ENCODE measurements around the gene FAM174C. TPM values are rescaled to one million over a fixed set of nuclear protein-coding genes. Genes with fewer than 3 reads are reported as not detected.
A peak's percentile ranks its signal among the peaks of the same experiment; 100 is the strongest.

The FAM174C gene
- total RNA-seq, 4 donors from 2014 or later = 14.2 to 42.2 (median 21.8) TPM

DNA sequence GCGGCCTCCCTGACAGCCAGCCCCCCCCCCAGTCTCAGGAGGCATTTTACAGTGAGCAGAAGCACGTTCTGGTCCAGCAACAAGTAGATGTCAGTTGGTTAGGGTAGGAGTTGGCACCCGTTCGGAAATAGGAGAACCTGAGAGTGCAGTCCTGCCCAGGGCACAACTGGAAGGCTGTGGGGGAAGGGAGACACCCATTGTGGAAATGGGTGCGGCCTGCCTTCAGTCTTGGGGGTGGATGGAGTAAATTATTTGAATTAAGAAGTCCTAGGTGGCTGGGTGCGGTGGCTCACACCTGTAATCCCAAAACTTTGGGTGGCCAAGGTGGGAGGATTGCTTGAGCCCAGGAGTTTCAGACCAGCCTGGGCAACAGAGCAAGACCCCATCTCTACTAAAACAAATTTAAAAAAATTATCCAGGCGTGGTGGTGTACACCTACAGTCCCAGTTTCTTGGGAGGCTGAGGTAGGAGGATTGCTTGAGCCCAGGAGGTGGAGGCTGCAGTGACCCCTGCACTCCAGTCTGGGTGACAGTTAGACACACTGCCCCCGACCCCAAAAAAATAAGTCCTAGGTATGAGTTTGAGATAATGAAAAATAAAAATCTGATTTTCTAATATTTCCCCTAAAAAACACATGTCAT, 5.0 kb upstream of the FAM174C start:
- no peak for ATAC-seq
- Histone ChIP-seq H3K9me3 (no peaks in the 10 kb centered on the region), H3K4me3 (peak overlapping the region; percentile 55 to 96), H3K36me3 (peaks cover 0 to 43% of the 10 kb centered on the region in 2 donors), H3K27me3 (no peaks in the 10 kb centered on the region), H3K4me1 (peaks cover 3 to 93% (median 81%) of the 10 kb centered on the region in 3 donors), H3K27ac (peak overlapping the region; percentile 77 to 100 (median 99))
- TF ChIP-seq POLR2A (IDR thresholded peaks at IDR 0.05) (no peak), EP300 (IDR thresholded peaks at IDR 0.05) (no peak)
- TF ChIP-seq, protein P1, sequence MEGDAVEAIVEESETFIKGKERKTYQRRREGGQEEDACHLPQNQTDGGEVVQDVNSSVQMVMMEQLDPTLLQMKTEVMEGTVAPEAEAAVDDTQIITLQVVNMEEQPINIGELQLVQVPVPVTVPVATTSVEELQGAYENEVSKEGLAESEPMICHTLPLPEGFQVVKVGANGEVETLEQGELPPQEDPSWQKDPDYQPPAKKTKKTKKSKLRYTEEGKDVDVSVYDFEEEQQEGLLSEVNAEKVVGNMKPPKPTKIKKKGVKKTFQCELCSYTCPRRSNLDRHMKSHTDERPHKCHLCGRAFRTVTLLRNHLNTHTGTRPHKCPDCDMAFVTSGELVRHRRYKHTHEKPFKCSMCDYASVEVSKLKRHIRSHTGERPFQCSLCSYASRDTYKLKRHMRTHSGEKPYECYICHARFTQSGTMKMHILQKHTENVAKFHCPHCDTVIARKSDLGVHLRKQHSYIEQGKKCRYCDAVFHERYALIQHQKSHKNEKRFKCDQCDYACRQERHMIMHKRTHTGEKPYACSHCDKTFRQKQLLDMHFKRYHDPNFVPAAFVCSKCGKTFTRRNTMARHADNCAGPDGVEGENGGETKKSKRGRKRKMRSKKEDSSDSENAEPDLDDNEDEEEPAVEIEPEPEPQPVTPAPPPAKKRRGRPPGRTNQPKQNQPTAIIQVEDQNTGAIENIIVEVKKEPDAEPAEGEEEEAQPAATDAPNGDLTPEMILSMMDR (IDR thresholded peaks at IDR 0.05) = no peak
- WGBS, 2 donors (ENCODE audit: low coverage in 1 of 2) = 29 to 32% methylated on average over 3 to 5 of the region's 8 CpGs

DNA sequence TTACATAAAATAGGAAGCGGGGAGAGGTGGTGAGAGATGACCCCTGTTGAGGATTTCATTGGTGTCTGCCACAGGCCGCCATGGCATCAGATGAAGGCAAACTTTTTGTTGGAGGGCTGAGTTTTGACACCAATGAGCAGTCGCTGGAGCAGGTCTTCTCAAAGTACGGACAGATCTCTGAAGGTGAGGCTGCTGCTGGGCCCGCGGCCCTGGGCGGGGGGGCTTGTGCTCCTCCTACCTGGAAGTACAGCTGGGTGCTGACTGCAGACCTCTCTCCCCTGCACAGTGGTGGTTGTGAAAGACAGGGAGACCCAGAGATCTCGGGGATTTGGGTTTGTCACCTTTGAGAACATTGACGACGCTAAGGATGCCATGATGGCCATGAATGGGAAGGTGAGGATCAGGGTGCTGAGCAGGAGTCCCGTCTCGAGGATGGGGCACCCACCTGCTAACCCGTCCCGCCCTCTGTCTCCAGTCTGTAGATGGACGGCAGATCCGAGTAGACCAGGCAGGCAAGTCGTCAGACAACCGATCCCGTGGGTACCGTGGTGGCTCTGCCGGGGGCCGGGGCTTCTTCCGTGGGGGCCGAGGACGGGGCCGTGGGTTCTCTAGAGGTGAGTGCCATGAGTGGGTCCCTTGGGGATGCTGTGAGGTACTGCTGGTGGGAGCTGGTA, 4.3 kb upstream of the FAM174C start:
- 40 to 45% methylated on average over 4 of the region's 26 CpGs for WGBS, 2 donors (ENCODE audit: low coverage in 1 of 2)
- no peaks in the 10 kb centered on the region for H3K27me3 ChIP-seq
- TF ChIP-seq POLR2AphosphoS5 (IDR thresholded peaks at IDR 0.05) (no peak), EP300 (IDR thresholded peaks at IDR 0.05) (no peak), POLR2A (IDR thresholded peaks at IDR 0.05) (no peak)
- TF ChIP-seq, protein P1 (IDR thresholded peaks at IDR 0.05) = no peak
- peaks cover 3 to 88% (median 74%) of the 10 kb centered on the region in 3 donors for H3K4me1 ChIP-seq
- H3K27ac ChIP-seq = peak overlapping the region in 3 of 4 donors; percentile 99 to 100 (median 99)
- H3K9me3 ChIP-seq = no peaks in the 10 kb centered on the region
- H3K36me3 ChIP-seq = peaks cover 0 to 43% of the 10 kb centered on the region in 2 donors
- H3K4me3 ChIP-seq = peak overlapping the region; percentile 2 to 96
- no peak for ATAC-seq

DNA sequence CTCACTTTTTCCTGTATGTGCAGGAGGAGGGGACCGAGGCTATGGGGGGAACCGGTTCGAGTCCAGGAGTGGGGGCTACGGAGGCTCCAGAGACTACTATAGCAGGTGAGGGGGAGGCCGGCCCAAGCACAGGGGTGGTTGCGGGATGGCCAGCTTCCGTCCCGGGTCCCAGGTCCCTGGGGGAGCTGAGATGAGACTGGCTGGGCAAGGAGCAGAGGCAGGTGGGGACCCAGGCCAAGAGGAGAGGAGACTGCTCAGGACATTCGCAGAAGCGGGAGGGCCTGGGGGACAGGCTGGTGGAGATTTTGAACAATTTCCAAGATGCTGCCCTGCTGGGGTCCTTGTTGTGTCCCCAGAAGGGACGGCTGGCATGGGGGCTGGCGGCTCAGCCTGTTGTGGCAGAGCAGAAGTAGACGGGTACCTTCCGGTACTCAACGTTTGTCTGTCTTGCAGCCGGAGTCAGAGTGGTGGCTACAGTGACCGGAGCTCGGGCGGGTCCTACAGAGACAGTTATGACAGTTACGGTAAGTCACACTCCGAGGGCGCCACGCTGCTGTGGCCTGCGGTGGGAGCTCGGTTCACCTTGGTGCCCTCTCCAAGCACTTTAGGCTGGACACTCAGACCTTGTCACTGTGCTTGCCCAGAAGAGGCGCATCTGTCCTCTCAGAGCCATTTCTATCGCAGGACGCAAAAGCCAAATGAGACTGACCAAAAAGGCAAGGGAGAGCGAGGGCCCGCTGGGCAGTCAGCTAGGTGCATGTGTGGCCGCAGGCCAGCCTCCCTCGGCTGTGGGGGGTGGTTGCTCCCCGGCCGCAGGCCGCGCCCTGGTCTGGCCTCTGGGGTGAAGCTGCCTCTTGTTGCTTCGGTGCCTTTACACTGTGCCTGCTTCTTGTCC, 3.6 kb upstream of the FAM174C start:
- H3K27me3 ChIP-seq = no peaks in the 10 kb centered on the region
- WGBS, 2 donors (ENCODE audit: low coverage in 1 of 2) = 49 to 60% methylated on average over 3 of the region's 37 CpGs
- H3K27ac ChIP-seq = peak overlapping the region in 3 of 4 donors; percentile 99 to 100 (median 99)
- TF ChIP-seq POLR2AphosphoS5 (IDR thresholded peaks at IDR 0.05) = no peak
- TF ChIP-seq, protein P1 (IDR thresholded peaks at IDR 0.05) = no peak
- TF ChIP-seq POLR2A (IDR thresholded peaks at IDR 0.05) = no peak
- TF ChIP-seq EP300 (IDR thresholded peaks at IDR 0.05) = no peak
- H3K36me3 ChIP-seq = peaks cover 0 to 43% of the 10 kb centered on the region in 2 donors
- no peak for ATAC-seq
- peak overlapping the region in 1 of 2 donors; percentile 96 for H3K4me3 ChIP-seq
- peaks cover 3 to 88% (median 74%) of the 10 kb centered on the region in 3 donors for H3K4me1 ChIP-seq
- no peaks in the 10 kb centered on the region for H3K9me3 ChIP-seq

DNA sequence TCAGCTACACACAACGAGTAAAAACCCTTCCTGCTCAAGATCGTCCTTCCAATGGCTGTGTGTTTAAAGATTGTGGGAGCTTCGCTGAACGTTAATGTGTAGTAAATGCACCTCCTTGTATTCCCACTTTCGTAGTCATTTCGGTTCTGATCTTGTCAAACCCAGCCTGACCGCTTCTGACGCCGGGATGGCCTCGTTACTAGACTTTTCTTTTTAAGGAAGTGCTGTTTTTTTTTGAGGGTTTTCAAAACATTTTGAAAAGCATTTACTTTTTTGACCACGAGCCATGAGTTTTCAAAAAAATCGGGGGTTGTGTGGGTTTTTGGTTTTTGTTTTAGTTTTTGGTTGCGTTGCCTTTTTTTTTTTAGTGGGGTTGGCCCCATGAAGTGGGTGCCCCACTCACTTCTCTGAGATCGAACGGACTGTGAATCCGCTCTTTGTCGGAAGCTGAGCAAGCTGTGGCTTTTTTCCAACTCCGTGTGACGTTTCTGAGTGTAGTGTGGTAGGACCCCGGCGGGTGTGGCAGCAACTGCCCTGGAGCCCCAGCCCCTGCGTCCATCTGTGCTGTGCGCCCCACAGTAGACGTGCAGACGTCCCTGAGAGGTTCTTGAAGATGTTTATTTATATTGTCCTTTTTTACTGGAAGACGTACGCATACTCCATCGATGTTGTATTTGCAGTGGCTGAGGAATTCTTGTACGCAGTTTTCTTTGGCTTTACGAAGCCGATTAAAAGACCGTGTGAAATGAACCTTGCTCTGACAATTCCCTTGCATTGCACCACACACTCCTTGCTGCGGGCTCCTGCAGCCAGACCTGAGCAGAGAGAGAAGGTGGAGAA, 2.7 kb upstream of the FAM174C start:
- no peaks in the 10 kb centered on the region for H3K9me3 ChIP-seq
- WGBS, 2 donors (ENCODE audit: low coverage in 1 of 2) = 37 to 67% methylated on average over 13 to 30 of the region's 33 CpGs
- no peaks in the 10 kb centered on the region for H3K27me3 ChIP-seq
- peak overlapping the region in 3 of 4 donors; percentile 99 to 100 (median 99) for H3K27ac ChIP-seq
- TF ChIP-seq POLR2A (IDR thresholded peaks at IDR 0.05) = no peak
- no peak for TF ChIP-seq EP300 (IDR thresholded peaks at IDR 0.05)
- TF ChIP-seq, protein P1 (IDR thresholded peaks at IDR 0.05) = no peak
- no peak for TF ChIP-seq POLR2AphosphoS5 (IDR thresholded peaks at IDR 0.05)
- ATAC-seq = no peak
- peaks cover 3 to 84% (median 69%) of the 10 kb centered on the region in 3 donors for H3K4me1 ChIP-seq
- peak overlapping the region in 1 of 2 donors; percentile 96 for H3K4me3 ChIP-seq
- H3K36me3 ChIP-seq = peaks cover 0 to 52% of the 10 kb centered on the region in 2 donors
